ENCODE measurements around the gene LCE7A.

Gene LCE7A

GRCh38 chr1:152884506-152884905 is 24.7 kb downstream of the LCE7A start:
- no peaks in the 10 kb centered on the region for H3K9me2 ChIP-seq (ENCODE audit: low read depth, low read length)
- no peaks in the 10 kb centered on the region for H3K4me1 ChIP-seq (ENCODE audit: insufficient read depth, low read length, severe bottlenecking)
- H3F3A ChIP-seq (ENCODE audit: insufficient read depth, low read length), result no peaks in the 10 kb centered on the region
- H3K27me3 ChIP-seq (ENCODE audit: insufficient read depth, low read length), result no peaks in the 10 kb centered on the region
- no peaks in the 10 kb centered on the region for H3K36me3 ChIP-seq (ENCODE audit: insufficient read depth, low read length)
- H3K9ac ChIP-seq (ENCODE audit: low read length), result no peak overlapping the region
- H3K27ac ChIP-seq (ENCODE audit: low read depth, low read length, poor library complexity, severe bottlenecking), result no peak overlapping the region
- no peaks in the 10 kb centered on the region for H3K79me2 ChIP-seq (ENCODE audit: insufficient read depth, low read length)
- H3K4me2 ChIP-seq (ENCODE audit: low read length), result no peak overlapping the region
- TF ChIP-seq EZH2 (IDR thresholded peaks at IDR 0.05; ENCODE audit: borderline replicate concordance, low read length), result no peak
- no peak for TF ChIP-seq CTCF (IDR thresholded peaks at IDR 0.05; ENCODE audit: low read length)
- H3K4me3 ChIP-seq (ENCODE audit: low read depth, low read length, poor library complexity, severe bottlenecking), result no peak overlapping the region
- H4K20me1 ChIP-seq (ENCODE audit: insufficient read depth, low read length), result no peaks in the 10 kb centered on the region
- H2AFZ ChIP-seq (ENCODE audit: low read length), result no peak overlapping the region
- no peaks in the 10 kb centered on the region for H3K9me3 ChIP-seq (ENCODE audit: low read length)

- H2AFZ ChIP-seq (ENCODE audit: low read length), result no peak overlapping the region
- H3K9me3 ChIP-seq (ENCODE audit: low read length), result no peaks in the 10 kb centered on the region
- no peaks in the 10 kb centered on the region for H3K4me1 ChIP-seq (ENCODE audit: insufficient read depth, low read length, severe bottlenecking)
- no peaks in the 10 kb centered on the region for H3K27me3 ChIP-seq (ENCODE audit: insufficient read depth, low read length)
- no peaks in the 10 kb centered on the region for H3K9me2 ChIP-seq (ENCODE audit: low read depth, low read length)
- H3K27ac ChIP-seq (ENCODE audit: low read depth, low read length, poor library complexity, severe bottlenecking), result no peak overlapping the region
- H3K79me2 ChIP-seq (ENCODE audit: insufficient read depth, low read length), result no peaks in the 10 kb centered on the region
- H3K4me2 ChIP-seq (ENCODE audit: low read length), result no peak overlapping the region
- no peak overlapping the region for H3K4me3 ChIP-seq (ENCODE audit: low read depth, low read length, poor library complexity, severe bottlenecking)
- TF ChIP-seq EZH2 (IDR thresholded peaks at IDR 0.05; ENCODE audit: borderline replicate concordance, low read length) (no peak), CTCF (IDR thresholded peaks at IDR 0.05; ENCODE audit: low read length) (no peak)
- H3K36me3 ChIP-seq (ENCODE audit: insufficient read depth, low read length), result no peaks in the 10 kb centered on the region
- no peaks in the 10 kb centered on the region for H4K20me1 ChIP-seq (ENCODE audit: insufficient read depth, low read length)
- no peak overlapping the region for H3K9ac ChIP-seq (ENCODE audit: low read length)
- H3F3A ChIP-seq (ENCODE audit: insufficient read depth, low read length), result no peaks in the 10 kb centered on the region
Observed at GRCh38 chr1:152884966-152885624, 25.3 kb downstream of the LCE7A start.

- Histone ChIP-seq H3K4me3 (ENCODE audit: low read depth, low read length, poor library complexity, severe bottlenecking) (no peak overlapping the region), H3F3A (ENCODE audit: insufficient read depth, low read length) (no peaks in the 10 kb centered on the region), H4K20me1 (ENCODE audit: insufficient read depth, low read length) (no peaks in the 10 kb centered on the region), H3K9me3 (ENCODE audit: low read length) (no peaks in the 10 kb centered on the region), H3K4me1 (ENCODE audit: insufficient read depth, low read length, severe bottlenecking) (no peaks in the 10 kb centered on the region), H3K9me2 (ENCODE audit: low read depth, low read length) (no peaks in the 10 kb centered on the region), H3K9ac (ENCODE audit: low read length) (no peak overlapping the region), H3K27me3 (ENCODE audit: insufficient read depth, low read length) (no peaks in the 10 kb centered on the region), H2AFZ (ENCODE audit: low read length) (no peak overlapping the region), H3K36me3 (ENCODE audit: insufficient read depth, low read length) (no peaks in the 10 kb centered on the region), H3K4me2 (ENCODE audit: low read length) (no peak overlapping the region), H3K79me2 (ENCODE audit: insufficient read depth, low read length) (no peaks in the 10 kb centered on the region), H3K27ac (ENCODE audit: low read depth, low read length, poor library complexity, severe bottlenecking) (no peak overlapping the region)
- no peak for TF ChIP-seq EZH2 (IDR thresholded peaks at IDR 0.05; ENCODE audit: borderline replicate concordance, low read length)
- no peak for TF ChIP-seq CTCF (IDR thresholded peaks at IDR 0.05; ENCODE audit: low read length)
Observed at GRCh38 chr1:152886085-152886484, 26.3 kb downstream of the LCE7A start.

Measured in OCI-LY1 (cell line).